ENCODE data around the gene CTNND2. TPM values are rescaled to one million over a fixed set of nuclear protein-coding genes. Genes with fewer than 3 reads are reported as not detected.

CTNND2 gene
- total RNA-seq, 2 experiments from 2014 or later = 0.20 TPM; not detected in 1

DNA sequence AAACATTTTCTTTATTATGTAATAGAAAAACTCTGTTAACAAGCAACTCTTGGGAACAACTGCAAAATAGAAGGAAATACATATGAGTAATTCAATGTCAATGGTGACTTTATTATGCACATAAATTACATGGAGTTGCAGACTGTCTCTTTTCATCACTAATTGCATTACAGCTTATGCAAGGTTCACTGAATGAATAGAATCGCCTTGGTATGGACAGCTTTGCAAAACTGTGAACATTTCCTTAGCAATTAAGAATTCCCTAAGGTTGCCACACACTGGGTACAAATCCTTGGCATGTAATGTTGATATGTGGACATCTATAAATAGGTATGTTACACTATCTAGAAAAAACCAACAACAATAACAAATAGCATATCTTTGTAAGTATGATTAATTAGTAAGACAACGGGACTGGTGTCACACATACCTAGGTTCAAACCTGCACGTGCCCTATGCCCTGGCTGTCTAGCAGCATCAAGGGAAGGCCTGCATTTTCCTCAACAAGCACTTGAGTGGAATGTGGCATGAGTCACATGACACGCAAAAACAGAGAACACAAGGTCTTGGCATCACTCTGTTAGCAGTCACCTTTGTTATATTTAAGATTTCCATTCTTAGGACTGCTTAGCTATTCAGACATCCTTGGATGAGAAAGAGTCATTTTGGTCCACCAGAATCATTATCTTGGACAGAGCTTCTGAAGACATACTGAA is 263.9 kb downstream of the CTNND2 start:
- no peaks in the 10 kb centered on the region for H3K27me3 Mint-ChIP-seq
- CTCF ChIA-PET = no interaction called here

DNA sequence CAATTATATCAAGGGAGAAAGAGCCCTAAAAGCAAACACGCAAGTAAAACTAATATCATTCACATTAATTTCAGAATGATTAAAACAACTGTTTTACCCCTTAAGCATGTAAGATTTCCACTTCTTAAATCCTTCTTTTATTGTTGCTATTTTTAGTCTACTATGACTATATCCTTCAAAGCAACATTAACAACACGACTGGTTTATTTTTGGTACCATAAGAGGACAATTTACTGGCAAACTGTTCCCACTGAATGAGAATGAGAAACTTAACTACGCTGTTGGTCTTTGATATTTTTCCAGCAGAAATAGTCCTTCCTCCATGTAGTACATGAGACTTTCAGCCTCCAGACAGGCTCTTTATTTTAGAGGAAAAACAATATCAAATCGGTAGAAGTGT is 281.5 kb downstream of the CTNND2 start:
- Histone ChIP-seq H3K27me3 (ENCODE audit: control insufficient read depth in 1 of 2, insufficient read depth in 2 of 2, low read length in 2 of 2) (no peaks in the 10 kb centered on the region), H3K36me3 (ENCODE audit: insufficient read depth, low read length) (no peaks in the 10 kb centered on the region), H3K4me1 (ENCODE audit: insufficient read depth, low read length) (no peaks in the 10 kb centered on the region), H3K27ac (ENCODE audit: low read depth in 1 of 2, low read length in 2 of 2) (no peak overlapping the region), H3K9me3 (ENCODE audit: control insufficient read depth in 1 of 2, insufficient read depth in 1 of 2, low read length in 2 of 2) (peaks cover 0 to 4% of the 10 kb centered on the region in 2 experiments), H3K4me3 (ENCODE audit: low read length) (no peak overlapping the region)
- Mint-ChIP-seq H3K36me3 (ENCODE audit: low read depth) (no peaks in the 10 kb centered on the region), H3K27me3 (no peaks in the 10 kb centered on the region), H3K9me3 (no peaks in the 10 kb centered on the region), H3K4me1 (ENCODE audit: low read depth) (no peaks in the 10 kb centered on the region), H3K4me3 (no peak overlapping the region), H3K27ac (no peak overlapping the region)
- DNase-seq = no peak
- TF ChIP-seq, protein P1, sequence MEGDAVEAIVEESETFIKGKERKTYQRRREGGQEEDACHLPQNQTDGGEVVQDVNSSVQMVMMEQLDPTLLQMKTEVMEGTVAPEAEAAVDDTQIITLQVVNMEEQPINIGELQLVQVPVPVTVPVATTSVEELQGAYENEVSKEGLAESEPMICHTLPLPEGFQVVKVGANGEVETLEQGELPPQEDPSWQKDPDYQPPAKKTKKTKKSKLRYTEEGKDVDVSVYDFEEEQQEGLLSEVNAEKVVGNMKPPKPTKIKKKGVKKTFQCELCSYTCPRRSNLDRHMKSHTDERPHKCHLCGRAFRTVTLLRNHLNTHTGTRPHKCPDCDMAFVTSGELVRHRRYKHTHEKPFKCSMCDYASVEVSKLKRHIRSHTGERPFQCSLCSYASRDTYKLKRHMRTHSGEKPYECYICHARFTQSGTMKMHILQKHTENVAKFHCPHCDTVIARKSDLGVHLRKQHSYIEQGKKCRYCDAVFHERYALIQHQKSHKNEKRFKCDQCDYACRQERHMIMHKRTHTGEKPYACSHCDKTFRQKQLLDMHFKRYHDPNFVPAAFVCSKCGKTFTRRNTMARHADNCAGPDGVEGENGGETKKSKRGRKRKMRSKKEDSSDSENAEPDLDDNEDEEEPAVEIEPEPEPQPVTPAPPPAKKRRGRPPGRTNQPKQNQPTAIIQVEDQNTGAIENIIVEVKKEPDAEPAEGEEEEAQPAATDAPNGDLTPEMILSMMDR (IDR thresholded peaks at IDR 0.05) = no peak
- ATAC-seq (ENCODE audit: poor library complexity) = no peak
- intact Hi-C loops (cut with DNase I, micrococcal nuclease) = no loop called here
- ChIA-PET CTCF (no interaction called here), POLR2A (no interaction called here)

More for the DNA sequence above, 263.9 kb downstream of the CTNND2 start:
- no peaks in the 10 kb centered on the region for H3K27me3 ChIP-seq (ENCODE audit: control insufficient read depth in 1 of 2, insufficient read depth in 2 of 2, low read length in 2 of 2)
- H3K4me1 ChIP-seq (ENCODE audit: insufficient read depth, low read length) = no peaks in the 10 kb centered on the region
- Mint-ChIP-seq H3K4me1 (ENCODE audit: low read depth) (no peaks in the 10 kb centered on the region), H3K4me3 (no peak overlapping the region), H3K27ac (no peak overlapping the region), H3K36me3 (ENCODE audit: low read depth) (no peaks in the 10 kb centered on the region), H3K9me3 (peaks cover 3% of the 10 kb centered on the region)
- H3K9me3 ChIP-seq (ENCODE audit: control insufficient read depth in 1 of 2, insufficient read depth in 1 of 2, low read length in 2 of 2) = peaks cover 0 to 4% of the 10 kb centered on the region in 2 experiments
- no peak overlapping the region for H3K27ac ChIP-seq (ENCODE audit: low read depth in 1 of 2, low read length in 2 of 2)
- H3K36me3 ChIP-seq (ENCODE audit: insufficient read depth, low read length) = no peaks in the 10 kb centered on the region
- intact Hi-C loops (cut with DNase I, micrococcal nuclease) = no loop called here
- POLR2A ChIA-PET = no interaction called here
- TF ChIP-seq, protein P1 (IDR thresholded peaks at IDR 0.05) = no peak
- DNase-seq = no peak
- H3K4me3 ChIP-seq (ENCODE audit: low read length) = no peak overlapping the region
- ATAC-seq (ENCODE audit: poor library complexity) = no peak

DNA sequence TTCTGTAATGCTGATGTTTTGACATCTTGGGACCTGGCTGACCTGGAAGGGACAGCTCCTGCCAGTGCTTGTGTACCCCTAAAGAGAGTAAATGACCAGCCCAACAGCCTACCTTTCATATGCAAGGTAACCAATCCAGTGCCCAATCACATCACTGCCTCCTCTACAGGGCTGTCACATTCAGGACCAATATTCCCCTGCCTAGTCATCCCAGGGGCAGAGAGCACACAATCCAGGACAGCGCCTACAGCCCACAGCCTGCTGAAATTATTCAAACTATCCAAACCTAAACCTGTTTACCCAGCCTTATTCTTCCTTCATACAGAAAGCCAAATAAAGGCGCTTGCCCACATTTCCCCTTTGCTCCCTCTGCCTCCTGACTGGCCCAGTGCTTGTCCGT is 284.1 kb downstream of the CTNND2 start:
- peaks cover 4% of the 10 kb centered on the region in 2 experiments for H3K9me3 ChIP-seq (ENCODE audit: control insufficient read depth in 1 of 2, insufficient read depth in 1 of 2, low read length in 2 of 2)
- H3K27ac ChIP-seq (ENCODE audit: low read depth in 1 of 2, low read length in 2 of 2) = no peak overlapping the region
- Mint-ChIP-seq H3K4me3 (no peak overlapping the region), H3K4me1 (ENCODE audit: low read depth) (no peaks in the 10 kb centered on the region), H3K9me3 (no peaks in the 10 kb centered on the region), H3K27me3 (no peaks in the 10 kb centered on the region), H3K27ac (no peak overlapping the region), H3K36me3 (ENCODE audit: low read depth) (no peaks in the 10 kb centered on the region)
- no peaks in the 10 kb centered on the region for H3K36me3 ChIP-seq (ENCODE audit: insufficient read depth, low read length)
- DNase-seq (no peak), ATAC-seq (ENCODE audit: poor library complexity) (no peak)
- no peaks in the 10 kb centered on the region for H3K4me1 ChIP-seq (ENCODE audit: insufficient read depth, low read length)
- intact Hi-C loops (cut with DNase I, micrococcal nuclease) = no loop called here
- CTCF ChIA-PET = no interaction called here
- no peak overlapping the region for H3K4me3 ChIP-seq (ENCODE audit: low read length)
- H3K27me3 ChIP-seq (ENCODE audit: control insufficient read depth in 1 of 2, insufficient read depth in 2 of 2, low read length in 2 of 2) = no peaks in the 10 kb centered on the region
- POLR2A ChIA-PET = no interaction called here
- TF ChIP-seq, protein P1 (IDR thresholded peaks at IDR 0.05) = no peak

All from CD4-positive, alpha-beta T cell (primary cell).